Activated CD8-positive, alpha-beta memory T cell treated with anti-CD3 and anti-CD28 coated beads, Interleukin-2, amount 50 U/mL, for 24 hours (primary cell): ENCODE data around the gene TRIM65.
"Not testable (repeated sequence)": the region's sequence is repeated elsewhere in the genome, so short reads cannot be mapped to it uniquely, and the experiment has no call there.

Experiments used
- DNase-seq: peaks from one replicate; pipeline ENCODE4 v3.0.0-alpha.2; 2020; ENCODE audit errors: extremely low read depth

TRIM65 gene

GRCh38 chr17:75897160-75898019 lies 639 bp upstream of the TRIM65 start:
- DNase-seq: no peak

- no peak for DNase-seq
Observed at GRCh38 chr17:75895370-75896155, 1.2 kb downstream of the TRIM65 start.

DNA sequence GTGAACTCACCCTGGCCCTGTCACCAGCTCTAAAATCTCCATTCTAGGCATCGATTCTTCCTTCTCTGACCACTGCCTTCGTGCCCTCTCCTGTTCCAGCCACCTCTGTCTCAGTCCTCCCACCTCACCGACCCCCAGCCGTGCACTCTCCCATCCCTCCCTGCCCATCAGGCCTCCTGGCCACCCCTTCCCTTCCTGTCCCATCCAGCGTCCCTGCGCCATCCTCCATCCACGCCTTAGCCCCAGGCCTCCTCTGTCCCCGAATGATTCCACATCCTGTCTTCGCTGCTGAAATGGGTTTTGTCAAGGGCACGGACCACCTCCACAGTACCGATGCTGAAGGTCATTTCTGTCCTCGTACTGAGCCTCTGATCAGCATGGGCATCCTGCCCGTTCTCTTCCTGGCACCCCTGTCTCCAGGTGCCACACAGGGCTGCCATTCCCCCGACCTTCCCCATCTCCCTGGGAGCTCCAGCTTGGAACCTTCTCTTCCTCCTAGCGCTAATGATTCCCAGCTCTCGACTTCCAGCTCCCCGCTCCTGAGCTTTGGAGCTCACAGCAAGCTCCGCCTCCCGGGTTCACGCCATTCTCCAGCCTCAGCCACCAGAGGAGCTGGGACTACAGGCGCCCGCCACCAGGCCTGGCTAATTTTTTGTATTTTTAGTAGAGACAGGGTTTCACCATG lies 2.6 kb downstream of the TRIM65 start:
- DNase-seq: no peak

DNA sequence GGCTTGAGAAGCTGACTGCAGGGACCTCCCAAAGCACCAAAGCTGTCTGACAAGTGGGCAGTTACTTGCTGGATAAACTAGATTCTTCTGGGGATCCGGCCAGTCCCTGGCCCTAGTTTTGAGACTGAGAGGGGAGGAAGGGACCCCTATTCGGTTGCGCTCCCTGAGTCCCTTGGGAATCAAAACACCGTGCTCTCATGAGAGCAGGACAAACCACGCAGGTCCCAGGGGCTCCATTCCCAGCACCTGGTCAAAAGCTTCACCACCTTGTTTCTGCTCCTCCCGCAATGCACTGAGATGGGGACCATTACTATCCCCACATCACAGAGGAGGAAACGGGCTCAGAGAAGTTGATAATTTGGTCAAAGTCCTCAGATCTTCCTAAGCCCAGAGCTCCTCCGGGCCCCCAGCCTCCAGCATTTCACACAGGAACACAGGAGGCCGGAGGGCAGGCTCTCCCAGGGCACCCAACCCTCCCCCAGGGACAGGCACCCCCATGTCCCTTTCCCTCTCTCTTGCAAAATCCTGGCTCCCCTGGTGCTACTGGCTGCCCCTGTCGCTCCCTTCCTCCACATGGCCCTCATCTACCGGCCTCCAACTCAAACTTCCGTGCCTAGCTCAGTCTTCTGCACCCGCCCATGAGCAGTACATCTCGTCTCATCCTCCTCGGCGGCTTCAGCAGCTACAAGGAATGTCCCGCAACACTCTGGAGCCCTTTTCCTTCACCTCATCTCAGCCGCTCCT lies 3.3 kb downstream of the TRIM65 start:
- no peak for DNase-seq

- no peak for DNase-seq
Observed at GRCh38 chr17:75892556-75893224, 4.1 kb downstream of the TRIM65 start.

- DNase-seq: no peak
Observed at GRCh38 chr17:75891605-75892555, 4.9 kb downstream of the TRIM65 start.

- DNase-seq: no peak
Observed at GRCh38 chr17:75891022-75891604, 5.6 kb downstream of the TRIM65 start.

- no peak for DNase-seq
Observed at GRCh38 chr17:75889454-75889853, 7.3 kb downstream of the TRIM65 start.

GRCh38 chr17:75888484-75888883 lies 8.3 kb downstream of the TRIM65 start:
- DNase-seq: no peak

- DNase-seq: not testable (repeated sequence)
Observed at GRCh38 chr17:75885860-75886259, 10.9 kb downstream of the TRIM65 start.

DNA sequence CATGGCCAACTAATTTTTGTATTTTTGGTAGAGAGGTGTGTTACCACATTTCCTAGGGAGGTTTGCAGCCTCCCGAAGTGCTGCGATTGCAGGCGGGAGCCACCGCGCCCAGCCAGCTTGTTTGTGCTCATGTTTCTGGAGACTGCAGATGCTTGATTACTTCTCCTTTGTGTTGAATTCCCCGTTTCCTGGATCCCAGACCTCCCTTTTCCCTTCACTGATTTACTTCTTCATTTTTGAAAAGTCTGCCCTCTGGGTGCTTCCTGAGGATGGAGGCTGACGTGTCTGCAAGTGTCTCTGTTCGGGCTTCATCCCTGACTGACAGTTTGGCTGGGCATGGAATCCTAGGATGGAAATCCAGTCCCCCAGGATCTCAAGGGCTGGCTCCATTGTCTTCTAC lies 11.3 kb downstream of the TRIM65 start:
- no peak for DNase-seq

DNA sequence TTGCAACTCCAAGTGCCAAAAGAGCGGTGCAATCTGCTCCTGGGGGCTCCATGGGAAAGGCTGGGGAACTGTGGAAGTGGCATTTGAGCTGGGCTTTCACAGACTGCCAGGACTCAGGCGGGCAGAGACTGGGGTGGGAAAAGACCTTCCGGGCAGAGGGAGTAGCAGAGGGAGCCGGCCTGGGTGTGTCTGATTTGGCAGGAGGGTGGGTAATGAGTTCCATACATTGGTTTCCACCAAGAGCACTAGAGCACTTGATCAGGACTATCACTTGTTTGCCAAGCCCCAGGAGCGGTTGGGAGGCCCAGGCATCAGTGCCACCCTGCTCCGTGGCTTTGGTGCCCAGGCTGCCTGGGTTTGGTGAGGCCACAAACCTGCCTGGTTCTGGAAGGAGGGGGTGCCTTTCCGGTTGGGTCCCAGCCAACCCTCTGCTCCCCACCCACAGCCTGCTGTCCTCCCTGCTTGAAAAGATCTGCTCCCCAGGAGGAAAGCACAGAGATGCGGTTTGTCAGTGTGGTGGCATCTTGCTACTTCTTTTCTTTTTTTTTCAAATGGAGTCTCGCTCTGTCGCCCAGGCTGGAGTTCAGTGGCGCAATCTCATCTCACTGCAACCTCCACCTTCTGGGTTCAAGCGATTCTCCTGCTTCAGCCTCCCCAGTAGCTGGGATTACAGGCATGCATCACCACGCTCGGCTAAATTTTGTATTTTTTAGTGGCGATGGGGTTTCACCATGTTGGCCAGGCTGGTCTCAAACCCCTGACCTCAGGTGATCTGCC lies 14.9 kb downstream of the TRIM65 start:
- DNase-seq: no peak

DNA sequence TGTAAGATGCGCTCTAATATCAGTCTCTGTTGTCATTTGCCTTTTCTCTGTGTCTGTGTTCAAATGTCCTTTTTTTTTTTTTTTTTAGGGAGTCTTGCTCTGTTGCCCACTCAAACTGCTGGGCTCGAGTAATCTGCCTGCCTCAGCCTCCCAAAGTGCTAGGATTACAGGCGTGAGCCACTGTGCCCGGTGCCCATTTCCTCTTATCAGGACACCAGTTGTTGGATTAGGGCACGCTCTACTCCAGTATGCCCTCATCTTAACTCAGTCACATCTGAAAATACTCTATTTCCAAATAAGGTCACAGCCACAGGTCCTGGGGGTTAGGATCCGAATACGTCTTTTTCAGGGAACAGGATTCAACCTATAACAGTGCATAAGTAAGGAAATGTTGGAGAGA lies 16.5 kb downstream of the TRIM65 start:
- no peak for DNase-seq

DNA sequence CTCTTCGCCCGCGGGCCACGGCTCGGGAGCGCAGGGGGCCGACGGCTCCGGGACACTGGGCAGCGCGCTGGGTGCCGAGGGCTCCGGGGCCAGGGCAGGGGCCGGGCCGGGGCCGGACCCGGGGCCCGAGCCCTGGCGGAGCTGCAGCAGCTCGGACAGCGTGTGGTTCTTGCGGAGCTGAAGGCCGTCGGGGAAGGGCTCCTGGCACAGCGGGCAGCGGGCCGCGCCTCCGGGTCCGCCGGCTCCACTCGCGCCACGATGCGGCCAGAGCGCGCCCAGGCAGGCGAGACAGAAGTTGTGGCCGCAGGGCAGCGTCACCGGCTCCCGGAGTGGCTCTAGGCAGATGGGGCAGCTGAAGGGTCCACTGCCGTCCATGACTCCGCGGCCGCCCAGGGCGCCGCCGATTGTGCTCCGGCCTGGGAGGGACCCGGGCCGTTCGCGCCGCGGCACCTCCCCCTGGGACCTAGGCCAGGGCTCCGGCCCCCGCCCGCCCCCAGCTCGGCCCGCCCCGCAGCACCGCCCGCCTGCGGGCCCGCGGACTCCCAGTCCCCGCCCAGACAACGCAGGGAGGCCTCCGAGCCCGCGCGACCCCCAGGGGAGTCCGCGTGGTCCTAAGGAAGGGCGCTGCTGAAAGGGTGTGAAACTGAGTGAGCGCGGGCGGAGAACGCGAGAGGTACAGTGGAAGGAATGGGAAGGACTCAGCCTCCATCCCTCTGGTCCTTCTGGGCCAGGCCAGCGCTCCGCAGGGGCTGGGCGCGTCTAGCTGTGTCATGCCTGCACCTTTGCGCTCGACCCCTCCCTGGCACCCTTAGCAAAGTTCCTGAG lies 18.4 kb downstream of the TRIM65 start, which contains the start of gene TRIM47:
Gene TRIM47 (minus strand): TSS at position 408 of the 825 bp plus-strand sequence. CDS start 33 bp downstream, at position 375.
- DNase-seq: no peak

DNA sequence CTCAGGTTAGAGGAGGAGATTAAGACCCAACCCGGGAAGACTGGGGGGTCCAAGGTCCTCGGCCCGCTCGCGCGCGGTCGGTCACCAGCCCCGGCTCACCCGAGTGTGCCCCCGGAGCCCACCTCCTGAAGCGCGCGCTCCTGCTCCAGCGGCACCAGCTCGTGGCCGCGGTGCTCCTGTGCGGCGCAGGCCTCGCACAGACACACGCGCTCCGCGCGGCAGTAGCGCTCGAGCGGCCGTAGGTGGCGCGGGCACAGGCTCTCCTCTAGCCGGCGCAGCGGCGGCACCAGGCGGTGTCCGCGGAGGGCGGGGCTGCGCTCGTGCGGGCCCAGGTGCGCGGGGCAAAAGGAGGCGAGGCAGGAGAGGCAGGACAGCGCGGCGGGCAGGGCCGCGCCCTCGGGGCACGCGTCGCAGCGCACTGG lies 19.0 kb downstream of the TRIM65 start:
- DNase-seq: no peak

GRCh38 chr17:75876938-75877751 lies 19.6 kb downstream of the TRIM65 start:
- DNase-seq: no peak
